ENCODE measurements around the gene SSBP3. TPM values are rescaled to one million over a fixed set of nuclear protein-coding genes. Genes with fewer than 3 reads are reported as not detected.
A peak's percentile ranks its signal among the peaks of the same experiment; 100 is the strongest.

SSBP3 gene
- total and polyA plus RNA-seq, 4 donors, result 7.7 to 24.7 (median 17.3) TPM

- DNase-seq (ENCODE audit: low spot score), result no peak
- Histone ChIP-seq H3K9ac (ENCODE audit: low read depth in 1 of 2, low read length in 2 of 2) (no peak overlapping the region), H3K27me3 (ENCODE audit: control insufficient read depth in 4 of 4, insufficient read depth in 4 of 4, low read length in 3 of 4) (no peaks in the 10 kb centered on the region), H3K9me3 (ENCODE audit: control insufficient read depth in 4 of 4, low read length in 3 of 4) (no peaks in the 10 kb centered on the region), H3K36me3 (ENCODE audit: control insufficient read depth in 4 of 4, insufficient read depth in 3 of 4, low read depth in 1 of 4, low read length in 3 of 4) (no peaks in the 10 kb centered on the region), H3K4me1 (ENCODE audit: control insufficient read depth in 4 of 4, insufficient read depth in 4 of 4, low read length in 3 of 4) (peaks cover 0 to 3% (median 2%) of the 10 kb centered on the region in 4 donors), H3K4me3 (ENCODE audit: low read depth in 1 of 3, low read length in 3 of 3) (no peak overlapping the region), H3K27ac (ENCODE audit: low read depth in 1 of 2, low read length in 2 of 2) (peak overlapping the region; percentile 35 to 42)
- peak; percentile 46 for TF ChIP-seq ATF3 (IDR thresholded peaks at IDR 0.05)
- peak; percentile 90 for TF ChIP-seq FOXA1 (IDR thresholded peaks at IDR 0.05)
- peak; percentile 95 to 96 for TF ChIP-seq HNF4A (conservative IDR thresholded peaks at IDR 0.05)
- TF ChIP-seq HNF4G (IDR thresholded peaks at IDR 0.05), result peak; percentile 85
- TF ChIP-seq MAX (IDR thresholded peaks at IDR 0.05), result peak; percentile 83
- TF ChIP-seq REST (IDR thresholded peaks at IDR 0.05), result peak; percentile 55
- TF ChIP-seq RAD21 (IDR thresholded peaks at IDR 0.05), result peak; percentile 40
- TF ChIP-seq CTCF (IDR thresholded peaks at IDR 0.05; ENCODE audit: low read depth, low read length, missing input control), result no peak
- TF ChIP-seq NR2F2 (IDR thresholded peaks at IDR 0.05), result peak; percentile 20
- peak; percentile 60 for TF ChIP-seq YY1 (IDR thresholded peaks at IDR 0.05)
- TF ChIP-seq TAF1 (conservative IDR thresholded peaks at IDR 0.05), result no peak
- TF ChIP-seq EGR1 (IDR thresholded peaks at IDR 0.05; ENCODE audit: low read depth in 2 of 2), result no peak
- peak; percentile 74 for TF ChIP-seq ZBTB33 (IDR thresholded peaks at IDR 0.05)
- peak; percentile 26 to 52 for TF ChIP-seq JUND (IDR thresholded peaks at IDR 0.05)
- peak; percentile 86 to 87 for TF ChIP-seq RXRA (IDR thresholded peaks at IDR 0.05)
- peak; percentile 88 for TF ChIP-seq FOXA2 (IDR thresholded peaks at IDR 0.05)
- TF ChIP-seq GABPA (IDR thresholded peaks at IDR 0.05 in 1 of 2, conservative IDR thresholded peaks at IDR 0.05 in 1 of 2), result peak in 1 of 2 donors; percentile 33
- peak; percentile 94 for TF ChIP-seq SP1 (IDR thresholded peaks at IDR 0.05)
- WGBS, result 46% methylated on average over 9 of the region's 9 CpGs
Observed at GRCh38 chr1:54425152-54425584, 19.0 kb upstream of the SSBP3 start.

Data from liver (tissue), 9 donors.